ENCODE measurements around the gene SPTLC3.

GRCh38 chr20:13205425-13205824 lies 196.7 kb downstream of the SPTLC3 start:
- TF ChIP-seq CTCF (conservative IDR thresholded peaks at IDR 0.05 in 1 of 2, IDR thresholded peaks at IDR 0.05 in 1 of 2; ENCODE audit: low read depth in 1 of 2, low read length in 2 of 2), result no peak
- no peak for TF ChIP-seq EZH2 (IDR thresholded peaks at IDR 0.05; ENCODE audit: low read length, missing control alignments)

All from fibroblast of lung (primary cell).